PFSK-1 (cell line): ENCODE measurements around the gene PNPLA7.

Source experiments
- FOXP2 ChIP-seq: optimal IDR thresholded peaks from 2 replicates; pipeline ENCODE3; 2011; ENCODE audit warnings: borderline replicate concordance, control low read depth, inconsistent platforms; ENCODE audit not compliant: insufficient read depth; ENCODE audit errors: extremely low read length, extremely low read depth
- POLR2AphosphoS5 ChIP-seq: IDR thresholded peaks from 2 replicates; pipeline ENCODE4 v1.6.1; 2012; ENCODE audit warnings: low read depth, mild to moderate bottlenecking, control low read depth, low read length, moderate library complexity
- REST ChIP-seq, 2 experiments: IDR thresholded peaks; 2 replicates each; pipeline versions ENCODE4 v1.6.1 to v1.8.0; 2011 to 2012; ENCODE audit warnings: low read depth in 2 of 2, low read length in 2 of 2, control low read depth in 1 of 2, inconsistent platforms in 1 of 2, mild to moderate bottlenecking in 1 of 2, moderate library complexity in 1 of 2; ENCODE audit not compliant: insufficient read depth in 1 of 2
- SIN3A ChIP-seq: IDR thresholded peaks from 2 replicates; pipeline ENCODE4 v1.6.1; 2012; ENCODE audit warnings: mild to moderate bottlenecking, low read length, moderate library complexity, borderline replicate concordance; ENCODE audit not compliant: insufficient read depth
- TAF1 ChIP-seq: IDR thresholded peaks from 2 replicates; pipeline ENCODE4 v1.6.1; 2012; ENCODE audit warnings: low read length, control low read depth, borderline replicate concordance; ENCODE audit not compliant: insufficient read depth

The PNPLA7 gene

GRCh38 chr9:137447722-137448601 is 102.2 kb downstream of the PNPLA7 start:
- TF ChIP-seq REST (IDR thresholded peaks at IDR 0.05; ENCODE audit: insufficient read depth in 1 of 2, low read depth in 2 of 2, low read length in 2 of 2) (no peak), FOXP2 (no peak), POLR2AphosphoS5 (no peak)

GRCh38 chr9:137446851-137447471 is 103.2 kb downstream of the PNPLA7 start:
- TF ChIP-seq REST (IDR thresholded peaks at IDR 0.05; ENCODE audit: insufficient read depth in 1 of 2, low read depth in 2 of 2, low read length in 2 of 2), result no peak
- no peak for TF ChIP-seq FOXP2
- no peak for TF ChIP-seq SIN3A
- TF ChIP-seq TAF1, result no peak
- no peak for TF ChIP-seq POLR2AphosphoS5

- TF ChIP-seq POLR2AphosphoS5 (no peak), REST (IDR thresholded peaks at IDR 0.05; ENCODE audit: insufficient read depth in 1 of 2, low read depth in 2 of 2, low read length in 2 of 2) (no peak), SIN3A (no peak), FOXP2 (no peak)
Measured at GRCh38 chr9:137445930-137446431, 104.2 kb downstream of the PNPLA7 start.

- TF ChIP-seq POLR2AphosphoS5, result no peak
- no peak for TF ChIP-seq TAF1
- TF ChIP-seq FOXP2, result no peak
- no peak for TF ChIP-seq REST (IDR thresholded peaks at IDR 0.05; ENCODE audit: insufficient read depth in 1 of 2, low read depth in 2 of 2, low read length in 2 of 2)
- no peak for TF ChIP-seq SIN3A
Measured at GRCh38 chr9:137445275-137445807, 104.9 kb downstream of the PNPLA7 start.
